HG03103 (cell line): ENCODE data around the gene SIGLEC11.
"Not testable (repeated sequence)": the region's sequence is repeated elsewhere in the genome, so short reads cannot be mapped to it uniquely, and the experiment has no call there.

ENCODE experiments used
- ATAC-seq: cut with Tn5 transposase; IDR thresholded peaks from one replicate; pipeline ENCODE4 v1.9.1; 2021; ENCODE audit warnings: low read depth; ENCODE audit not compliant: unreplicated experiment

Gene SIGLEC11, protein sequence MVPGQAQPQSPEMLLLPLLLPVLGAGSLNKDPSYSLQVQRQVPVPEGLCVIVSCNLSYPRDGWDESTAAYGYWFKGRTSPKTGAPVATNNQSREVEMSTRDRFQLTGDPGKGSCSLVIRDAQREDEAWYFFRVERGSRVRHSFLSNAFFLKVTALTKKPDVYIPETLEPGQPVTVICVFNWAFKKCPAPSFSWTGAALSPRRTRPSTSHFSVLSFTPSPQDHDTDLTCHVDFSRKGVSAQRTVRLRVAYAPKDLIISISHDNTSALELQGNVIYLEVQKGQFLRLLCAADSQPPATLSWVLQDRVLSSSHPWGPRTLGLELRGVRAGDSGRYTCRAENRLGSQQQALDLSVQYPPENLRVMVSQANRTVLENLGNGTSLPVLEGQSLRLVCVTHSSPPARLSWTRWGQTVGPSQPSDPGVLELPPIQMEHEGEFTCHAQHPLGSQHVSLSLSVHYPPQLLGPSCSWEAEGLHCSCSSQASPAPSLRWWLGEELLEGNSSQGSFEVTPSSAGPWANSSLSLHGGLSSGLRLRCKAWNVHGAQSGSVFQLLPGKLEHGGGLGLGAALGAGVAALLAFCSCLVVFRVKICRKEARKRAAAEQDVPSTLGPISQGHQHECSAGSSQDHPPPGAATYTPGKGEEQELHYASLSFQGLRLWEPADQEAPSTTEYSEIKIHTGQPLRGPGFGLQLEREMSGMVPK

GRCh38 chr19:49960980-49961379, at the start of gene SIGLEC11:
Gene SIGLEC11, minus strand, starts transcription at chr19:49961172. Its CDS starts 91 bp downstream, at chr19:49961081.
- ATAC-seq = not testable (repeated sequence)

- no peak for ATAC-seq
Measured at GRCh38 chr19:50008532-50008931, 47.6 kb upstream of the SIGLEC11 start.

GRCh38 chr19:50007947-50008346, 47.0 kb upstream of the SIGLEC11 start:
- no peak for ATAC-seq

GRCh38 chr19:50007170-50007569, 46.2 kb upstream of the SIGLEC11 start:
- no peak for ATAC-seq

DNA sequence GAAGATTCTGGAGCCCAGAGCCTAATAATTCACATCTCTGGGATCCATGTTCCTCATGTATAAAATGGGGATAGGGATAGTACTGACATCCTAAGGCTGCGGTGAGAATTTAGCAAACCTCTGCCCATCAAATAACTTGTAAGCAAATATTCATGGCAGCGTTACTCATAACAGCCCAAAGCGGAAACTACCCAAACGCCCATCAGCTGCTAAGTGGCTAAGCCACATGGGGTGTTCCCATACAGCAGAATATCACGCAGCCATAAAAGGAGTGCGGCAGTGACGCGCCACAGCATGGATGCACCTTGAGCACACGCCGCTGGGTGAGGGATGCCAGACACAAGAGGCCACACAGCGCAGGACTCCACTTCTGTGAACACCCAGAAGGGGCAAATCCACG, 44.5 kb upstream of the SIGLEC11 start:
- ATAC-seq = no peak

GRCh38 chr19:50003810-50004419, 42.9 kb upstream of the SIGLEC11 start:
- ATAC-seq = no peak

GRCh38 chr19:50003254-50003788, 42.3 kb upstream of the SIGLEC11 start:
- no peak for ATAC-seq

- no peak for ATAC-seq
Measured at GRCh38 chr19:50002386-50002960, 41.5 kb upstream of the SIGLEC11 start.

DNA sequence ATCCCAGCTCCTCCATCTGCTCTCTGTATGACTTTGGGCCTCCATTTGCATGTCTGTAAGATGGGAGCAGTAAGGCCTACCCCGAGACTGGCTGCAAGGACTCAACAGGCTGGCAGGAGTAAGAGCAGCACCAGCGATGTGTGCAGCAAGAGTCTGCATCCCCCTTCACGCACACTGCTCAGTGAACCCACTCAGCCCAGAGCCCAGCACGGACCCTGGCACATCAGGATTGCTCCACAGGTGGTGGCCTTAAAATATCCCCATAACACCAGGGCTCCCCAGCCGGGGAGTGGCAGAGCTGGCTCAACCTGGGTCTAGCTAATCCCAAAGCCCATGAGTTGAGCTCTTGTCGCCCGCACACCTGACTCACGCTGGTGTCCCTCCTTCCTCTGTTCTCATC, 40.8 kb upstream of the SIGLEC11 start:
- no peak for ATAC-seq

DNA sequence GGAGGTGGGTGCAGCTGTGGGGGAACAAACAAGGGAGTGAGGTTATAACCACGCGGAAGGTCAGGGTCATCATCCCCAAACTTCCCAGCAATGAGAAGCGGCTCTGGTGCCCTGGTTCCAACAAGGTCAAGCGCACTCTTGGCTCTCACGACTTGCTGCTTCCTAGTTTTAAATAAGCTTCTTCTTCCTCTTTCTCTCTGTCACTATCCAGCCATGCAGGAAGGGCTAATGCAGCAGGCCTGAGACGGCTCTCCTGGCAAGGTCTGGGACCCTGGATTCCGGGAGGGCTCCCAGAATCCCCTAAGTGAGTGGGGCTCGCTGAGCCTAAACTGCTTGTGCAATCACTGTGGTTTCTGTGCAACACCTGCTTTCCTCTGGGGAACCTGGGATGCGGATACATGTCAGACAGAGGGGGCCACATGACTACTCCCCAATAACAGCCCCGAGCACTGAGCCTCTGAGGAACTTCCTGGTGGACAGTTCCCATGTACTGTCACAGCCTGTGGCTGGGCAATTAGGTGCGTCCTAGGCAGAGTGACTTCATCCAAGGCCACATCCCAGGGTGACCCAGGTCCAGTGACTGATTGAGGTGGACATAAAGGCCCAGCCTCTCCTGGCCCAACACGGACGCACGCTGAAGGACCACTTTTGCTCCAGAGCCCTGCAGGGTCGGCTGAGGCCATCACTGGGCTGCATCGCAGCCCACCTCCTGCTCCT, 40.0 kb upstream of the SIGLEC11 start:
- no peak for ATAC-seq

DNA sequence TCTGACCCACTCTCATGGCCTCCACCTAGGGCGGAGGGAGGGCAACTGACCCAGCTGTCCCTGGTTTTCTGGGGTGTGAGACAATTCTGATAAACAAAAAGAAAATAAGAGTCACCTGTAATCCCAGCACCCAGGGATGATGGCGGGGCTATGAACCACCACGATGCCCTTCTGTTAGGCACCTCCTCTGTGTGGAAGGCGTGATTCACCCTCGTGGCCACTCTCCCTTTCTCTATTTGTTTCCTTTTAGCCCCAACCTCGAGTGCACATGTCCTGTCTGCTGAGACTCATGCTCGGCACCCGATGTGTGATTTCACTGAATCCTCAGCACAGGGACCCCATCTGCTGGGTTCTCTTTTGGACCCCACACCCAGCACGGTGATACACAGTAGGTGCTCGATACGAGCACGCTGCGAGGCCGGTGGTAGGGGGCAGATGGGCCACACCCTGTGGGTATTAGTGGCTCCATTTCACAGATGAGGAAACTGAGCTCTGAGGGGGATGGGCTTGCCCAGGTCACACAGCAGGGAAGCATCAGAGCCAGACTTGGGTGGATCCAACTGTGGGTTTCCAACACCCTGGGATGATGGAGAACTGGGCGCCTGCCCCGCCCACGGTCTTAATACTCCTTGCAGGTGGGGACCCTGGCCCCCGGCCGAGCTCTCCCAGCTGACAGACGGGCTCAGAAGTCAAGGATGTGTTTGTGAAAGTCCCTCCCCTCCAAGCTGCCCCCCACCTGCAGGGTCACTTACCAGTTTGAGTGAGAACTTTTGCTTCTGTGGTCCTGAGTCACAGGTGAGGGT, 39.3 kb upstream of the SIGLEC11 start:
- ATAC-seq = no peak

DNA sequence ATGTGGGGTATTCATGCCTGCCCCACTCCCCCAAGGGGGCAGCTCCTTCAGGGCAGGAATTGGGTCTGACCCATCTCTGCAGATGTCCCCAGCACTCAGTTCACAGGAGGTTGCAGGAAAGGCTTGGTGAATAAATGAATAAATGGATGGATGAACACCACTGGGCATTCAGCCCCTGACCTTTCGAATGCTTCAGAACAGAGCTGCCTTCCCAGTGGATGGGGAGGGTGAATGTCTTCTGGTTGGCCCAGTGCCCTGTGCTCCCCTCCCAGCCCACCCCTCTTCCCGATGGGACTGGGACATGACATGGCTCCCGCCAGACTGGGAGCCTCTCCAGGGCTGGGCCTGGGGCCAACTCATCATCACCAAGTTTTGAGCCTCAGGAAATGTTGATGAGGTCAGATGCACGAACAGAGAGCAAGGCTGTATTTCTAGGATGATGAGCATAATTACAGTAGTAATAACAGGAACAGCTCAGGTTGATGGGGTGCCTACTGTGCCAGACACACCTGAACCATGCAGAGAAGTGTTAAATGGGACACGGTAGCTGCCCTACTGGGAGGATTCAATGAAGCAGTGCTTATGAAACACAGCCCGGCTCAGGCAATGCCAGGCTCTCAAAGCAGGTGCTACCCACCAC, 38.5 kb upstream of the SIGLEC11 start:
- ATAC-seq = no peak

- ATAC-seq = no peak
Measured at GRCh38 chr19:49997709-49998108, 36.7 kb upstream of the SIGLEC11 start.

- no peak for ATAC-seq
Measured at GRCh38 chr19:49988433-49988832, 27.5 kb upstream of the SIGLEC11 start.

DNA sequence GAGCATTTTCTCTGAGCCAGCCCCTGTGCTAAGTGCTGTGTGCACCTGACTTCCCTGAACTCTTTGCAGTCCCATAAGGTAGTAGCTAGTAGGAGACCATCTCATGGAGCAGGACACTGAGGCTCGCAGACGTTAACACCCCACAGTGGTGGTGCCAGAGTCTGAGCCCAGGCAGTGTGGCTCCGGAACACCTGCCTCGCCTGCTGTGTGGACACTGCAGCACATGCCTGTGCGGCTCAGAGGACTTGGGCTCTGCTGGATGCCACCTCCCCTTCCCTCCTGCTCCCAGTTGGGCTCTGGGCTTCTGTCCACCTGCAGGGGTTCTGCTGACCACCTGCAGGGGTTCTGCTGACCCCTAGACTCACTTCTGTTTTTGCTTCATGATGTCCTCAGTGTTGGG, 27.0 kb upstream of the SIGLEC11 start:
- ATAC-seq = no peak

- no peak for ATAC-seq
Measured at GRCh38 chr19:49987159-49987698, 26.3 kb upstream of the SIGLEC11 start.

DNA sequence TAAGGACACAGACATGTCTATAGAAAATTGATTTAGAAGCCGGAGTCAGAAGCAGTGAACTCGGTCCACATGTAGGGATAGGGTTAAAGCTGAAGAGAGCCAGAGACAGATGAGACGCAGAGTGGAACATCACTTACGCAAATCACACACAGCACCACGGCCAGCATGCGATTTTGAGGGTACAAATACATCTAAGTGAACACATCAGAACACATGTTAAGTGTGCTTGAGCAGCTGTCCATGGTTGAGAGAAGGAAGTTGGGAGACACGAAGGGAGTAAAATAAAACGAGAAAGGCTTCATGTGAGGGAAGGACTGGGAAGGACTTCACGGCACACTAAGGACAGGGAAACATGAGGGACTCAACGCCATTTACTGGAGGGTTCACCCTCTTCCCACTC, 25.4 kb upstream of the SIGLEC11 start:
- ATAC-seq = no peak

GRCh38 chr19:49985871-49986270, 24.9 kb upstream of the SIGLEC11 start:
- ATAC-seq = no peak

DNA sequence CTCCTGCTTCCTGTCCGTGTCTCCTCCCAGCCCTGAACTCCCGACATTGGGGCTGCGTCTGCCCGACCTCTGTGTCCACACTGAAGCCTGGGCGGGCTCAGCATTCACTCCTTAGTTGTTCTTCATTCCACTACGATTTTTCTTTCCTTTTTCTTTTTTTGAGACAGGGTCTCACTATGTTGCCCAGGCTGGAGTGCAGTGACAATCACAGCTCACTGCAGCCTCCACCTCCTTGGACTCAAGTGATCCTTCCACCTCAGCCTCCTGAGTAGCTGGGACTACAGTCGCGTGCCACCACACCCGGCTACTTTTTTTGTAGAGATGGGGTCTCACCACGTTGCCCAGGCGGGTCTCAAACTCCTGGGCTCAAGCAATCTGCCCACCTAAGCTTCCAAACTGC, 23.5 kb upstream of the SIGLEC11 start:
- ATAC-seq = no peak
